Stimulated activated CD4-positive, alpha-beta T cell treated with anti-CD3 and anti-CD28 coated beads, TNF-alpha, amount 100 ng/mL, for 24 hours (primary cell): ENCODE measurements around the gene DMXL1.

Experiments
- DNase-seq, 3 experiments: peaks; one replicate each; pipeline ENCODE4 v3.0.0-alpha.2; 2020; ENCODE audit warnings: low read depth in 3 of 3

Gene DMXL1

GRCh38 chr5:119290607-119291006 lies 219.7 kb downstream of the DMXL1 start:
- DNase-seq: no peak

- no peak for DNase-seq
These were observed 220.2 kb downstream of the DMXL1 start for GRCh38 chr5:119291056-119291455.

- no peak for DNase-seq
These were observed 221.0 kb downstream of the DMXL1 start for GRCh38 chr5:119291877-119292276.

GRCh38 chr5:119292701-119293515 lies 222.0 kb downstream of the DMXL1 start:
- DNase-seq: no peak

- no peak for DNase-seq
These were observed 222.6 kb downstream of the DMXL1 start for GRCh38 chr5:119293516-119293829.
